Duodenal mucosa (tissue), 2 donors: ENCODE data around the gene MYO18B.

Source experiments
- H3K27ac ChIP-seq: one replicate; pipeline ENCODE4 v1.7.0; 2013; ENCODE audit warnings: low read depth, low read length
- H3K27me3 ChIP-seq, 2 donors: one replicate each; pipeline ENCODE4 v1.7.0; 2013; ENCODE audit warnings: low read length in 2 of 2, control low read depth in 1 of 2; ENCODE audit not compliant: insufficient read depth in 2 of 2, control insufficient read depth in 1 of 2
- H3K36me3 ChIP-seq, 2 donors: one replicate each; pipeline ENCODE4 v1.7.0; 2013; ENCODE audit warnings: low read length in 2 of 2, control low read depth in 1 of 2; ENCODE audit not compliant: insufficient read depth in 2 of 2, control insufficient read depth in 1 of 2
- H3K4me1 ChIP-seq, 2 donors: one replicate each; pipeline ENCODE4 v1.7.0; 2013; ENCODE audit warnings: low read length in 2 of 2, control low read depth in 1 of 2; ENCODE audit not compliant: insufficient read depth in 2 of 2, control insufficient read depth in 1 of 2
- H3K4me3 ChIP-seq, 2 donors: one replicate each; pipeline ENCODE4 v1.7.0; 2013; ENCODE audit warnings: low read length in 2 of 2, low read depth in 1 of 2
- H3K9ac ChIP-seq, 2 donors: one replicate each; pipeline ENCODE4 v1.7.0; 2013; ENCODE audit warnings: low read length in 2 of 2, low read depth in 1 of 2
- H3K9me3 ChIP-seq, 2 donors: one replicate each; pipeline ENCODE4 v1.7.0; 2013; ENCODE audit warnings: low read length in 2 of 2, control low read depth in 1 of 2; ENCODE audit not compliant: control insufficient read depth in 1 of 2

MYO18B gene

GRCh38 chr22:25844601-25845000 is 102.6 kb downstream of the MYO18B start:
- H3K9ac ChIP-seq, result no peak overlapping the region
- H3K4me3 ChIP-seq, result no peak overlapping the region
- H3K27ac ChIP-seq, result no peak overlapping the region
- H3K36me3 ChIP-seq, result no peaks in the 10 kb centered on the region
- H3K27me3 ChIP-seq, result no peaks in the 10 kb centered on the region
- H3K9me3 ChIP-seq, result no peaks in the 10 kb centered on the region
- H3K4me1 ChIP-seq, result no peaks in the 10 kb centered on the region

- Histone ChIP-seq H3K27ac (no peak overlapping the region), H3K9me3 (no peaks in the 10 kb centered on the region), H3K9ac (no peak overlapping the region), H3K27me3 (no peaks in the 10 kb centered on the region), H3K4me1 (no peaks in the 10 kb centered on the region), H3K4me3 (no peak overlapping the region), H3K36me3 (no peaks in the 10 kb centered on the region)
These were observed 104.2 kb downstream of the MYO18B start for GRCh38 chr22:25845985-25846745.

- Histone ChIP-seq H3K27ac (no peak overlapping the region), H3K9ac (no peak overlapping the region), H3K9me3 (no peaks in the 10 kb centered on the region), H3K4me3 (no peak overlapping the region), H3K27me3 (peaks cover 0 to 5% of the 10 kb centered on the region in 2 donors), H3K4me1 (no peaks in the 10 kb centered on the region), H3K36me3 (no peaks in the 10 kb centered on the region)
These were observed 105.5 kb downstream of the MYO18B start for GRCh38 chr22:25847451-25847850.

- Histone ChIP-seq H3K4me1 (no peaks in the 10 kb centered on the region), H3K27me3 (peaks cover 0 to 5% of the 10 kb centered on the region in 2 donors), H3K9ac (no peak overlapping the region), H3K4me3 (no peak overlapping the region), H3K36me3 (no peaks in the 10 kb centered on the region), H3K27ac (no peak overlapping the region), H3K9me3 (no peaks in the 10 kb centered on the region)
These were observed 107.0 kb downstream of the MYO18B start for GRCh38 chr22:25848954-25849353.

GRCh38 chr22:25849522-25849921 is 107.5 kb downstream of the MYO18B start:
- Histone ChIP-seq H3K4me1 (no peaks in the 10 kb centered on the region), H3K9ac (no peak overlapping the region), H3K36me3 (no peaks in the 10 kb centered on the region), H3K27ac (no peak overlapping the region), H3K27me3 (peaks cover 0 to 5% of the 10 kb centered on the region in 2 donors), H3K9me3 (no peaks in the 10 kb centered on the region), H3K4me3 (no peak overlapping the region)

- H3K27ac ChIP-seq, result no peak overlapping the region
- H3K4me1 ChIP-seq, result no peaks in the 10 kb centered on the region
- no peaks in the 10 kb centered on the region for H3K36me3 ChIP-seq
- H3K9ac ChIP-seq, result no peak overlapping the region
- peaks cover 0 to 5% of the 10 kb centered on the region in 2 donors for H3K27me3 ChIP-seq
- no peak overlapping the region for H3K4me3 ChIP-seq
- H3K9me3 ChIP-seq, result peaks cover 0 to 1% of the 10 kb centered on the region in 2 donors
These were observed 110.2 kb downstream of the MYO18B start for GRCh38 chr22:25852223-25852622.

- H3K27ac ChIP-seq, result no peak overlapping the region
- no peaks in the 10 kb centered on the region for H3K4me1 ChIP-seq
- H3K9me3 ChIP-seq, result peaks cover 0 to 1% of the 10 kb centered on the region in 2 donors
- no peaks in the 10 kb centered on the region for H3K36me3 ChIP-seq
- peaks cover 0 to 5% of the 10 kb centered on the region in 2 donors for H3K27me3 ChIP-seq
- H3K9ac ChIP-seq, result no peak overlapping the region
- no peak overlapping the region for H3K4me3 ChIP-seq
These were observed 111.1 kb downstream of the MYO18B start for GRCh38 chr22:25853078-25853477.

GRCh38 chr22:25853501-25854284 is 111.7 kb downstream of the MYO18B start:
- Histone ChIP-seq H3K9ac (no peak overlapping the region), H3K4me1 (no peaks in the 10 kb centered on the region), H3K9me3 (peaks cover 0 to 1% of the 10 kb centered on the region in 2 donors), H3K27ac (no peak overlapping the region), H3K36me3 (no peaks in the 10 kb centered on the region), H3K4me3 (no peak overlapping the region), H3K27me3 (peaks cover 0 to 5% of the 10 kb centered on the region in 2 donors)

- Histone ChIP-seq H3K4me1 (no peaks in the 10 kb centered on the region), H3K36me3 (no peaks in the 10 kb centered on the region), H3K9ac (no peak overlapping the region), H3K4me3 (no peak overlapping the region), H3K27me3 (no peaks in the 10 kb centered on the region), H3K9me3 (no peaks in the 10 kb centered on the region), H3K27ac (no peak overlapping the region)
These were observed 127.8 kb downstream of the MYO18B start for GRCh38 chr22:25869771-25870170.

GRCh38 chr22:25874327-25874726 is 132.3 kb downstream of the MYO18B start:
- Histone ChIP-seq H3K27me3 (peaks cover 0 to 2% of the 10 kb centered on the region in 2 donors), H3K4me1 (no peaks in the 10 kb centered on the region), H3K9ac (no peak overlapping the region), H3K4me3 (no peak overlapping the region), H3K9me3 (no peaks in the 10 kb centered on the region), H3K27ac (no peak overlapping the region), H3K36me3 (no peaks in the 10 kb centered on the region)
